ENCODE data around the gene AGR2. TPM values are rescaled to one million over a fixed set of nuclear protein-coding genes. Genes with fewer than 3 reads are reported as not detected.
A peak's percentile ranks its signal among the peaks of the same experiment; 100 is the strongest.

Gene AGR2
- total and polyA plus RNA-seq, 2 of the 4 experiments (the other 2 are of a cell fraction): not detected

DNA sequence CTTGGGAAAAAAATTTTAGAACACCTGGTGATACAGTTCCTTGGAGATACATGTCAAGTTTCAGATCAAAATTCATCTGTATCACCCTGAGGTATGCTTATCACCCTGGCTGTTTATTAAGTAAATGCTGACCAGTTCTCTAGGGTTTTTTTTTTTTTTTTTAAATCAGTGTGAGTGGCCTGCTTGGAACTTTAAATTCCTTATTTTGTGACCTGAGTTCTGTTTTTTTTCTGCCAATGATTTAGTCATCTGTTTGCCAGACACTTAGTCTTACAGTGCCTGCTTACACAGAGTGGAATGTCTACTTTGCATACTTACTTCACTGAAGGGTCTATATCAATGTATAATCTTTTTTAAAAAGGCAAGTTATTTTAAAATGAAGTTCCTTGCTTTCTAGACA is 49.4 kb downstream of the AGR2 start:
- no peak overlapping the region for H2AK9ac ChIP-seq (replicated peaks; ENCODE audit: low read depth, low read length, poor library complexity)
- H2BK120ac ChIP-seq (ENCODE audit: low read depth, low read length): no peak overlapping the region
- H3K27ac ChIP-seq (ENCODE audit: insufficient read depth, low read length): no peak overlapping the region
- no peak overlapping the region for H2AFZ ChIP-seq (replicated peaks; ENCODE audit: low read length, poor library complexity)
- no peaks in the 10 kb centered on the region for H3K9me1 ChIP-seq (ENCODE audit: insufficient read depth, low read length)
- H3K9ac ChIP-seq (ENCODE audit: low read depth, low read length): no peak overlapping the region
- H3K18ac ChIP-seq (ENCODE audit: low read depth, low read length): no peak overlapping the region
- H3K14ac ChIP-seq (replicated peaks; ENCODE audit: low read depth, low read length): no peak overlapping the region
- H3K9me3 ChIP-seq (ENCODE audit: control insufficient read depth, insufficient read depth, low read length): no peaks in the 10 kb centered on the region
- DNase-seq (peak; percentile 36), ATAC-seq (ENCODE audit: low read depth) (no peak; the same call in 1 of the 2 replicates)
- dilution Hi-C loops (cut with HindIII; ENCODE audit: low sequenced_read_pairs, unreplicated experiment) (no loop called here), in situ Hi-C loops (cut with MboI; ENCODE audit: low sequenced_read_pairs) (no loop called here), intact Hi-C loops (cut with micrococcal nuclease) (no loop called here)
- no peak overlapping the region for H2AK5ac ChIP-seq (ENCODE audit: low read depth, low read length)
- no peak overlapping the region for H3K56ac ChIP-seq (ENCODE audit: extremely low read depth, insufficient read depth, low read length)
- no peak overlapping the region for H2BK20ac ChIP-seq (ENCODE audit: low read depth, low read length)
- H2BK15ac ChIP-seq (ENCODE audit: low read depth, low read length): no peak overlapping the region
- H2BK5ac ChIP-seq (ENCODE audit: low read depth, low read length, poor library complexity, severe bottlenecking): no peak overlapping the region
- H4K20me1 ChIP-seq (ENCODE audit: insufficient read depth, low read length): no peaks in the 10 kb centered on the region
- no peak overlapping the region for H3K23ac ChIP-seq (ENCODE audit: low read depth, low read length)
- H3K4me3 ChIP-seq (ENCODE audit: insufficient read depth, low read depth, low read length): no peak overlapping the region
- no peak overlapping the region for H4K91ac ChIP-seq (ENCODE audit: insufficient read depth, low read depth, low read length)
- H3K4me2 ChIP-seq (ENCODE audit: low read depth, low read length): no peak overlapping the region
- ChIA-PET POLR2A (ENCODE audit: unreplicated experiment) (no interaction called here), CTCF (interaction anchor here (1.5 kb wide), 1 partner anchor 11 kb away, joined by 3 read pairs; no protein-coding TSS in a partner anchor)
- TF ChIP-seq, protein P1, sequence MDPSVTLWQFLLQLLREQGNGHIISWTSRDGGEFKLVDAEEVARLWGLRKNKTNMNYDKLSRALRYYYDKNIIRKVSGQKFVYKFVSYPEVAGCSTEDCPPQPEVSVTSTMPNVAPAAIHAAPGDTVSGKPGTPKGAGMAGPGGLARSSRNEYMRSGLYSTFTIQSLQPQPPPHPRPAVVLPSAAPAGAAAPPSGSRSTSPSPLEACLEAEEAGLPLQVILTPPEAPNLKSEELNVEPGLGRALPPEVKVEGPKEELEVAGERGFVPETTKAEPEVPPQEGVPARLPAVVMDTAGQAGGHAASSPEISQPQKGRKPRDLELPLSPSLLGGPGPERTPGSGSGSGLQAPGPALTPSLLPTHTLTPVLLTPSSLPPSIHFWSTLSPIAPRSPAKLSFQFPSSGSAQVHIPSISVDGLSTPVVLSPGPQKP (IDR thresholded peaks at IDR 0.05; ENCODE audit: borderline replicate concordance, low read depth, low read length): no peak
- TF ChIP-seq POLR2A (IDR thresholded peaks at IDR 0.05; ENCODE audit: low read depth, low read length) (no peak), MAFK (IDR thresholded peaks at IDR 0.05; ENCODE audit: low read depth, low read length) (no peak), RFX5 (IDR thresholded peaks at IDR 0.05; ENCODE audit: low read depth, low read length) (no peak), FOS (IDR thresholded peaks at IDR 0.05; ENCODE audit: low read depth, low read length) (no peak)
- H3K27me3 ChIP-seq (ENCODE audit: control insufficient read depth, insufficient read depth, low read length): no peaks in the 10 kb centered on the region
- H3K79me1 ChIP-seq (ENCODE audit: low read depth in 1 of 2, low read length in 2 of 2): no peaks in the 10 kb centered on the region
- no peaks in the 10 kb centered on the region for H3K36me3 ChIP-seq (ENCODE audit: control insufficient read depth, insufficient read depth, low read length)
- no peak overlapping the region for H4K8ac ChIP-seq (ENCODE audit: low read depth in 2 of 2, low read length in 2 of 2)
- H3K4ac ChIP-seq (ENCODE audit: low read depth, low read length): no peak overlapping the region
- H4K5ac ChIP-seq (ENCODE audit: low read depth, low read length): no peak overlapping the region
- no TSS peak for BruUV-seq (replicated peaks)
- H3K4me1 ChIP-seq (ENCODE audit: control insufficient read depth, insufficient read depth, low read length): no peaks in the 10 kb centered on the region
